ENCODE measurements around the gene C16orf89.
"Not testable (repeated sequence)": the region's sequence is repeated elsewhere in the genome, so short reads cannot be mapped to it uniquely, and the experiment has no call there.

The C16orf89 gene, protein sequence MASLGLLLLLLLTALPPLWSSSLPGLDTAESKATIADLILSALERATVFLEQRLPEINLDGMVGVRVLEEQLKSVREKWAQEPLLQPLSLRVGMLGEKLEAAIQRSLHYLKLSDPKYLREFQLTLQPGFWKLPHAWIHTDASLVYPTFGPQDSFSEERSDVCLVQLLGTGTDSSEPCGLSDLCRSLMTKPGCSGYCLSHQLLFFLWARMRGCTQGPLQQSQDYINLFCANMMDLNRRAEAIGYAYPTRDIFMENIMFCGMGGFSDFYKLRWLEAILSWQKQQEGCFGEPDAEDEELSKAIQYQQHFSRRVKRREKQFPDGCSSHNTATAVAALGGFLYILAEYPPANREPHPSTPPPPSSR

GRCh38 chr16:5065813-5066212, at the start of gene C16orf89:
Gene C16orf89 (minus strand): TSS chr16:5065956. CDS start chr16:5065908, 48 bp downstream.
- no peak for DNase-seq

GRCh38 chr16:5110933-5111332, 45.2 kb upstream of the C16orf89 start:
- DNase-seq, result not testable (repeated sequence)

- DNase-seq, result no peak
Observed at GRCh38 chr16:5108505-5109158, 42.9 kb upstream of the C16orf89 start.

DNA sequence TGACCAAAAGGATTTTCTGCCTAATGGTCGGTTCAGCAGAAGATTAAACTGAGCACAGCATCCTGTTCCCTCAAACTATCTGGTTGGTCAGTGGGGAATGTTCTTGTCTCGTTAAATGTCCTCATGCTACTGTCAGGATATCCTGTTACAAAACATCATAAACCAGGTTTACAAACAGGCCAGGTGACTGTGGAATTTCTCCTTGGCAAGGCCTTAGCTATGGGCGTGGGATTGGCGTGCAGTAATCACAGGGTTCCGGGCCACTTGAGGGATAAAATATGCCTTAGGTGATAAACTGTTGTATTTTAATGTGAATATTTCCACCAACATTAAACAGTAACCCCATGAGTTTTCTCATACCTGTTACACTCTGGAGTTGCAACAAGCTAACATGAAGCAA, 39.3 kb upstream of the C16orf89 start:
- not testable (repeated sequence) for DNase-seq

DNA sequence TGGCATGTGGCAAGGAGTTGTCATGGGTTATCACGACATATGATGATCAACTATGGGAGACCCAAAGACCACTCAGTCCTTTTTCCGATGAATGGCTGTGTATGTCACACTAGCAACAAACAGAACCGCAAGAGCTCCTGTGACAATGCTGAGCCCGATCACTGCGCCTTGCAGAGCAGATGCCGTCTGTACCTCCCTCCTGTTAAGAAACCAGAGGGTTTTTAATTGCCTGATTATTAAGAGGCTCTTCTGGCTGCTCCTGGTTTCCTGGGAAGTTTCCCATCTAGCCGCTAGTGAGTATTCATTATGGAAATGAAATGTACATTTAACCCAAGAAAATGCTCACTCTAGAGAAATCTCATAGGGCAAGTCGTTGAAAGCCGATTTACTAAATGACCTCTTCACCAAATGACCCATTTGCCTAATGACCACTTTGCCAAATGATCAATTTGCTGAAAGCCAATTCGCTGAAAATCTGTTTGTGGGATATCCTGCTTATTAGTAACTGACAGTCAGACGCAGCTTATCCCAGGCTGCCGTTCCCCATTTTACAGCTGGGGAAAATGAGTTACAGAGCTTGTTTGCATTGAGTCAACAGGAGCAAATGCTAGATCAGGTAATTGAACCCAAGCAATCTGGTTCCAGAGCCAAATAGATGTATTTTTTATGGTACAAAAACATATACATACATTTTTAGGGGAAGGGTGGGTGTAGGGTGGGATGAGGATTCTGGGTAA, 37.7 kb upstream of the C16orf89 start:
- DNase-seq, result not testable (repeated sequence)

GRCh38 chr16:5099174-5099573, 33.4 kb upstream of the C16orf89 start:
- not testable (repeated sequence) for DNase-seq

GRCh38 chr16:5098221-5099159, 32.7 kb upstream of the C16orf89 start:
- DNase-seq, result peak; percentile 68

DNA sequence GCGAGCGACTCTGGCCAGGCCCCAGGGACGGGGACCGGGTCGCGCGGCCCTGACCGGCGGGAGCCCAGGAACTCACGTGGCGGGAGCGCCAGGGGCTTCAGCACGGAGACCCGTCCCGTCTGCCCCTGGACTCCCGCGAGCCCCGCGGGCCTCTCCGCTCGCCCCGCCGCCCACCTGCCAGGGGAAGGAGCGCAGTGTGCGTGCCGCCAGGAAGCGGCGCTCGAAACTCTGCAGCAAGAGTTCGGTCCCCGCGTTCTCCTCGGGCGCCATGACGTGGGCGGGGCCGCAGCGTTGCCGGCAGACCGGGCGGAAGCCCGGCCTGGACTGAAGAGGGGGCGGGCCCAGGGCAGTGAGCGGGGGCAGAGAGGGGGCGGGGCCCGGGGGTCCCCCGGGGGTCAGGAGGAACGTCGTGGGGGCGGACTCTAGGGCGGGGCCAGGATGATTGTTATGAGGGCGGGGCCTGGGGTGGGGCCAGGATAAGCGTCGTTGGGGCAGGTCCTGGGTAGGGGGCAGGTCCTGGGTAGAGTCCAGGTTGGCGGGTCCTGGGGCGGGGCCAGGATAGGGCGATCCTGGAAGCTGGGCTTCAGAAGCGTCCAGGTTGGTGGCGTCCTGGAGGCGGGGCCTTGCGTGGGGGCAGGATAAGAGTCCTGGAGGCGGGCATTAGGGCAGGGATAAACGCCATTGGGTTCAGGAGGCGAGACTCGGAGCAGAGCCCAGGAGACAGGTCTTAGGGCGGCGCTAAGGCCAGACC, 31.9 kb upstream of the C16orf89 start, which contains the start of gene EEF2KMT:
Gene EEF2KMT, minus strand, starts transcription at position 326 of the 751 bp plus-strand sequence. Its CDS starts 56 bp downstream, at position 270.
- DNase-seq, result peak; percentile 100

DNA sequence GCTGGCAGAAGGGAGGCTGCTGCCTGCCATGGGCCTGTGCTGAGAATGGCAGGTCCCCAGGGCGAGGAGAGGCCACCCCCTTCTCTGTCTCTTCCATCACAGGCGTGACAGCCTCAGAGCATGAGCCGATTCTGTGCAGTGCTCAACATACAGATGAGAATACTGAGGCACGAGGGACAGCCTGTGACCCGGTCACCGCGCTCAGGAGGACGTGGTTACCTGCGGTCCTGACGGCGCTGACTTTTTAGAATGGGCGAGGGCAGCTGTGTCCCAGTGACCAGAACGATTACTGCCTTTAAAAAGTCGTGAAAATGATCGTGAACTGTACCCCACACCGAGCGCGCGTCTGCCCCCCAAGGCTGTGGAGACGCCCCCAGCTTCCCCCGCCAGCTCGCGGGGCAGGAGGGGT, 31.3 kb upstream of the C16orf89 start:
- DNase-seq, result peak; percentile 64

DNA sequence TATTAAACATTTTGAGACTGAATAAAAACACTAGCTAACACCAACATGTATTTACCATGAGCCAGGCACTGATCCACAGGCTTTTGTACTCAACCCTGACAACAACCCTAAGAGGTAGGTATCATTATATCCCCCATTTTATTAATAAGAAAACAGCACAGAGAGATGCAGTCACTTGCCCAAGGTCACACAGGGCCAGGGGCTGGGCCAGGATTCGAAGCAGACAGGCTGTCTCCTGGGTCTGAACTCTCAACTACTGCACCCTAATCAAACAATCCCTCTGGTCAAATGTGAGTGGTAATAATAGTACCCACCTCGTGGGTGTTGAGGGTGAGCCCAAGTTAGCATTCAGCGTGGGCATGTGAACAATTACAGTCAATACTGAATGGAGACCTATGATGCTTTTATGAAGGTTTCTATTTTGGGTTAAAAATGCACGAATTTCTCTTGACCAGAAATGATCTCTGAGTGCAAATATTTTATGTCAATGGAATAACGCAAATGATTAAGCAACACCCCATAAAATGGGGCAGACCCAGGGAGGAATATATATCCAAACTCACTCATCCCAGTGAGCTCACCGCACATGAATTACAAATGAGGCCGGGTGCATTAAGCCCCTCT, 30.8 kb upstream of the C16orf89 start:
- DNase-seq, result not testable (repeated sequence)

DNA sequence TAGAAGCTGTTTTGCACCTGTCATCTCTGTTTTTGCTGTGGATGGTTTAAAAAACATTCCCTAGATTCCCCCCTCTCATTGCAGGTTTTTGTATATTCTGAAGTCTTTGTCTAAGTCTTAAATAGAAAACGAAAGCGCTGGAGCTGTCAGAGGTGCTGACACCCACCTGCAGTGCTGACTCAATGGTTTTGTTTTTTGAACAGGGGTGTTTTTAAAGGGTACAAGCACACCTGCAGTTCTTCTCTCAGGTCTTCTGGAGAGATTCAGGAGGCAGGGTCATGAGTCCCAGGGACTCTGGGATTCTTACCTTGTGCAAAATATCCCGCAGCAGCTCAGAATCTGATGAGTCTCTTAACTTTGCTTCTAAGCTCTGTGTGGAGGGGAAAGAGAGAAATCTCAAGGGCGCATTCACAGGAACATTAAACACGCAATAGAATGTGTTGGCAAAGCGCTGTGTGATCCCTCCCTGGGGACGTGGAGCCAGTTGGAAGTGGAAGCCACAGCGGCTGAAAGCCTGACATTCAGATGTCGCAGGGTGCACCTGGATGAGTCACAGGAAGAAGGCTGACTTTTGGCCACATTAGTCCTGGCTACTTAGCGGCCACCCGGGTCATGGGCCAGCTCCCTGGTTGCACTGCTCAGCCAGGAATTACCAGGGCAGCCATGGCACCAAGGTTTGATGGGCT, 29.5 kb upstream of the C16orf89 start:
- peak; percentile 95 for DNase-seq

DNA sequence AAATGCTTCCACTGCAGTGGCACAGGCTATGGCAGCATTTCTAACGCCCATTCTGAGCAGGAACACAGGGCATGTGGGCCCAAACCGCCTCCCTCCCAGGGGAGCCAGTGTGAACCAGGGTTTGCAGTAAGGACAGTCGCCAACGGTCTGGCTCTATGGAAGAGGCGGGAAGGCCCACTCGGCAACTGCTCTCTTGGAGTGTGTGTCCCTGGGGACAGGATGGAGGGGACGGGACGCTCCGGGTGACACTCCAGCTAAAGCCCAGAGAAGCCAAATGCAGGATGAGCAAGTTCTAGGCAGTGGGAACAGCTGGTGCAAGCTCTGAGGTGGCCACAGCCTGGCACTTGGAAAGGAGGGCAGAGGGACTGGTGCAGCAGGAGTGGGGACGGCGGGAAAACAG, 28.0 kb upstream of the C16orf89 start:
- not testable (repeated sequence) for DNase-seq

- DNase-seq, result not testable (repeated sequence)
Observed at GRCh38 chr16:5093081-5093480, 27.3 kb upstream of the C16orf89 start.

DNA sequence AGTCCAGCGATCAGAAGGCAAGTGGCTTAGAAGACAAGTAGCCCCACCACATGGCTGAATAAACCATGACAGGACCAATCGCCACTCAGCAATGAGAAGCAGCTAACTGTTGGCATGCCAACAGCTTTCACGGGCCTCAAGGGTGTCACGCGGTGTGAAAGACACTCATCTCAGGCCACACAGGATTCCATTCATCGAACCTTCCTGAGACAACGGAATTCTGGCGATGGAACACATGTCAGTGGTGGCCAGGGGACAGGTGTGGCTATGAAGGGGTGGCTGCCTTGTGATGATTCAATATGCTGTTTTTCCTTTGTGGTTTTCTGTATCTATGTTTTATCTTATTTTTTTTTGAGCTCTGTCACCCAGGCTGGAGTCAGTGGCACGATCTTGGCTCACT, 24.8 kb upstream of the C16orf89 start:
- not testable (repeated sequence) for DNase-seq

DNA sequence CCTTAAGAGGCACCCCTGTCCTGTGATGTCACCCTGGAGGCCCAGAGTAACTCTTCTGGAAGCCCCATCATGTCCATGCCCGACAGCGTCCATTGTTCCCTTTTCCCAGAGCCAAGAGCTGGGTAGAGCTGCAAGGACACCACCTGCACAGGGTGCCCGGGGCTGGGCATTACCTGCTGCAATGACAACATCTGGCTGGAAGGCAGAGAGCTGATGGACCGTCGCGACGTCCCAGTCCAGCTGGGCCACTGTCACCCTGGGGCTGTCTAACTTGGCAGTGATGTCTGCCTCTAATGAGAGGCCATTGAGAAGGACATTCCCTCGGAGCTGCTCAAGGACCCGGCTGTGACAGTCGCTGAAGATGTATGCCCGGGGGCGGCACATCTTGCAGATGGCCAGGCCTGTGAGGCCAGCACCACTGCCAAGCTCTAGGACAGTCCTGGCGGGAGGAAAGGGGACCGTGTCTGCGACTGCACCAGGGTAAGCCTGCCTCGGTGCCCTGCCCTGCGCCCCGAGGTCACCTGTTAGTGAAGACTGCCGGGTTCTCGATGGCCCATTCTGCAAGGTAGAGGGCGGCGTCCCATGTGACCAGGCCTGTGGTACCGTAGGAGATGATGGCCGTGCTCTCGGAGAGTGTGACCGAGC, 24.3 kb upstream of the C16orf89 start:
- not testable (repeated sequence) for DNase-seq

- DNase-seq, result not testable (repeated sequence)
Observed at GRCh38 chr16:5088936-5089335, 23.2 kb upstream of the C16orf89 start.

- not testable (repeated sequence) for DNase-seq
Observed at GRCh38 chr16:5088086-5088790, 22.5 kb upstream of the C16orf89 start.

- not testable (repeated sequence) for DNase-seq
Observed at GRCh38 chr16:5085716-5086115, 20.0 kb upstream of the C16orf89 start.

GRCh38 chr16:5084802-5085201, 19.0 kb upstream of the C16orf89 start:
- DNase-seq, result peak; percentile 72
